ENCODE data around the gene SLC6A13. TPM values are rescaled to one million over a fixed set of nuclear protein-coding genes. Genes with fewer than 3 reads are reported as not detected.
"Not testable (repeated sequence)": the region's sequence is repeated elsewhere in the genome, so short reads cannot be mapped to it uniquely, and the experiment has no call there.

Gene SLC6A13
- total RNA-seq, 1 donor = not detected

GRCh38 chr12:237026-237815, 25.4 kb downstream of the SLC6A13 start:
- no peak for DNase-seq (ENCODE audit: low read depth)
- H3K4me3 ChIP-seq (ENCODE audit: low read depth, low read length) = no peak overlapping the region
- no peak for TF ChIP-seq CTCF (IDR thresholded peaks at IDR 0.05; ENCODE audit: insufficient read depth, low read length)

DNA sequence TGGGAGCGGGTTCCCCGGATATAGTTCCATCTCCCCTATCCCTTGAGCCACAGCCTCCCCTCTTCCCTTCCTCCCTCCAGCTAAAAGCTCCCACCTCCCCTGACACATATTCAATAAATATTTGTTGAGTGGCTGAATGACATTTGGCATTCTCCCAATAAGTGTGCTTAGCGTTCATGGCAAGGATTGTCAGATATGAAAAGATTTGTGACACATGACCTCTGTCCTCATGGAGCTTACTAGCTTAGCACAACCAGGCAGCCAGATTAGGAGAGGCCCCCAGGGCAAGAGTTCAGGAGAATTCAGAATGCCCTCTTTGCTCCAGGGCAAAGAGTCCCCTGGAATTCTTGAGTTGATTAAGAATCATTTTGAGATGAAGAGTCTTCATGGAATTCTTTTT, 26.2 kb downstream of the SLC6A13 start:
- DNase-seq (ENCODE audit: low read depth) = no peak
- no peak for TF ChIP-seq CTCF (IDR thresholded peaks at IDR 0.05; ENCODE audit: insufficient read depth, low read length)
- no peak overlapping the region for H3K4me3 ChIP-seq (ENCODE audit: low read depth, low read length)

GRCh38 chr12:235967-236366, 26.7 kb downstream of the SLC6A13 start:
- DNase-seq (ENCODE audit: low read depth); H3K4me3 ChIP-seq (ENCODE audit: low read depth, low read length): not testable (repeated sequence)

DNA sequence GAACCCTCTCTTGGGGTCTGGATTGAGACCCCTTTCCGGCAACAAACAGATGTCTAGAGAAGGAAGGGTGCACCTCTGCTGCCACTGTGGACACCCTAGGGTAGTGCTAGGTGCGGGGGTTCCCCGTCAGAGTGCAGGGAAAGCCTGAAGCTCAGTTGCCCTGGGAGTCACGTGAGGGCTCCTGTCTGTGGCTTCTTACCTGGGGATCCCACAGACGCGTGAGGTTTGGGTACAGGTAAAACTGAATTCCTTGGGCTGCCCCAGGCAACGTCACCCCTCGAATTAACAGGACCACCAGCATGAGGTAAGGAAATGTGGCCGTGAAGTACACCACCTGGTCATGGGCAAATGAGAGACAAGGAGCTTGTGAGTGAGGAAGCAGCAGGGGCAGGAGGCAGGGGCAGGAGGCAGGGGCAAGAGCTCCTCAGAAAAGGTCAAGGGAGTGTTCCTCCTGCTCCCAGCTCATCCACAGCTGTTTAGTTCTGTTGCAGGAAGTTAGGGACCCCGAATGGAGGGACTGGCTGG, 27.7 kb downstream of the SLC6A13 start:
- no peak overlapping the region for H3K4me3 ChIP-seq (ENCODE audit: low read depth, low read length)
- TF ChIP-seq CTCF (IDR thresholded peaks at IDR 0.05; ENCODE audit: insufficient read depth, low read length) = no peak
- no peak for DNase-seq (ENCODE audit: low read depth)

DNA sequence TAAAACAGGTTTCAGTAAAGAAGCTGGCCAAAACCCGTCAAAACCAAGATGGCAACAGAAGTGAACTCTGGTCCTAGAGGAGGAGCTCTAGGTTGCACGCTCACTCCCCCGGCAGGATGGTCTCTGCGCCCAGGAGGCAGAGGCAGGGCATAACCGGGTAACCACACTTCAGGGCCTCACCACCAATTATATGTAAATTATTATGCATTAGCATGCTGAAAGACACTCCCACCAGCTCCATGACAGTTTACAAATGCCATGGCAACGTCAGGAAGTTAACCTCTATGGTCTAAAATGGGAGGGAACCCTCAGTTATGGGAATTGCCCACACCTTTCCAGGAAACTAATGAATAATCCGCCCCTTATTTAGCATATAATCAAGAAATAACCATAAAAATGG, 28.6 kb downstream of the SLC6A13 start:
- no peak for DNase-seq (ENCODE audit: low read depth)
- H3K4me3 ChIP-seq (ENCODE audit: low read depth, low read length) = no peak overlapping the region
- no peak for TF ChIP-seq CTCF (IDR thresholded peaks at IDR 0.05; ENCODE audit: insufficient read depth, low read length)

GRCh38 chr12:233615-233968, 29.0 kb downstream of the SLC6A13 start:
- DNase-seq (ENCODE audit: low read depth) = no peak
- no peak overlapping the region for H3K4me3 ChIP-seq (ENCODE audit: low read depth, low read length)
- TF ChIP-seq CTCF (IDR thresholded peaks at IDR 0.05; ENCODE audit: insufficient read depth, low read length) = no peak

GRCh38 chr12:232731-233614, 29.7 kb downstream of the SLC6A13 start:
- TF ChIP-seq CTCF (IDR thresholded peaks at IDR 0.05; ENCODE audit: insufficient read depth, low read length) = no peak

More at GRCh38 chr12:232731-233614, 29.7 kb downstream of the SLC6A13 start:
- H3K4me3 ChIP-seq (ENCODE audit: low read depth, low read length) = no peak overlapping the region
- DNase-seq (ENCODE audit: low read depth) = no peak

All from fibroblast of the aortic adventitia (primary cell).